C4-2B (cell line): ENCODE data around the gene MTNR1A.

Source experiments
- CTCF ChIP-seq: fragments of 450-650 bp; conservative IDR thresholded peaks from 2 replicates; pipeline ENCODE4 v1.5.1; 2017; ENCODE audit warnings: mild to moderate bottlenecking
- ZFX ChIP-seq: fragments of 450-650 bp; IDR thresholded peaks from 2 replicates; pipeline ENCODE4 v1.6.1; 2017

- no peak for TF ChIP-seq CTCF
- no peak for TF ChIP-seq ZFX
Observed at GRCh38 chr4:186599483-186599882, 44.1 kb upstream of the MTNR1A start.
